Bronchial epithelial cell (primary cell): ENCODE results near the gene FAM117A. TPM values are rescaled to one million over a fixed set of nuclear protein-coding genes. Genes with fewer than 3 reads are reported as not detected.
A peak's percentile ranks its signal among the peaks of the same experiment; 100 is the strongest.

ENCODE experiments used
- DNase-seq: peaks from one replicate; pipeline ENCODE4 v3.0.0-alpha.2; 2010; ENCODE audit warnings: low read depth
- FAIRE-seq: peaks from 2 replicates; lab custom pipeline; 2011; peaks lifted over from hg19 to GRCh38; lab: Jason Lieb, UNC
- H3K27me3 ChIP-seq: 2 replicates; pipeline ENCODE4 v1.5.1; 2011; ENCODE audit warnings: low read length; ENCODE audit not compliant: control insufficient read depth, insufficient read depth
- H3K36me3 ChIP-seq: 2 replicates; pipeline ENCODE4 v1.5.1; 2011; ENCODE audit warnings: low read length; ENCODE audit not compliant: control insufficient read depth, insufficient read depth
- H3K4me3 ChIP-seq: 2 replicates; pipeline ENCODE4 v1.5.1; 2011; ENCODE audit warnings: mild to moderate bottlenecking, low read depth, low read length, control low read depth
- total RNA-seq: library from RNA; depleted of rRNA; stranded (reverse); fragments of >200 nt; gene quantifications from 2 replicates; pipeline ENCODE4 v1.2.1, GENCODE V29; 2014
- TF ChIP-seq, protein P1 (sequence below): IDR thresholded peaks from 2 replicates; pipeline ENCODE4 v1.5.1; 2011; ENCODE audit warnings: mild to moderate bottlenecking, moderate library complexity, low read length, control low read depth, inconsistent platforms; ENCODE audit not compliant: insufficient read depth, severe bottlenecking

Gene FAM117A
- total RNA-seq, 1 donor from 2014 or later: 0.53 TPM

DNA sequence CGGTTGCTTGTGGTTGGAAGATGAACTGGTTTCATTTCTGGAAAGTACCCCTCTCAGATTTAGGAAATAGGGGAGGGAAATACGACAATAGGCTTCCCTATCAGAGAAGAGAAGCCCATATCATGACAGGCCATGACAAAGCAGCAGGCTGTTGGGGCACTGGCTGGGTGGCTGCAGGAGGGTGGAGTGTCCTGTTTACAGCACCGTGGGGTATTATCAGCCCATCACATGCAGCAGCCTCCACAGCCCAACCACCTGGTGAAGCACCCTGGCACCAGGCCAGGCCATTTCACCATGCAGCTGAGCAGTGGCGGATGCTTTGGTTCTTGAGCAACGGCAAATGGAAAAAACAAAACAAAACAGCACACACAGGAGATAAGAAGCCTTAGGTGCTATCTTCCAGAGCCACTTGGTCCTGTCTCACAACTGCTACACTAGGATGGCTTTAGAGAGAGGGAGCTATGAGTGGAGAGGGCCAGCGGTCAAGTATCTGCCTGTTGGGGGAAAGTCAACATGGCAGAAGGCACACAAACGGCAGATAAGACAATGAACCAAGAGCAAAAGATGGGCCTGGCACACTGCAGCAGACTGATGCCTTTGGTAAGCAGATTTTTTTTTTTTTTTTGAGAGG is 24.2 kb downstream of the FAM117A start:
- TF ChIP-seq, protein P1, sequence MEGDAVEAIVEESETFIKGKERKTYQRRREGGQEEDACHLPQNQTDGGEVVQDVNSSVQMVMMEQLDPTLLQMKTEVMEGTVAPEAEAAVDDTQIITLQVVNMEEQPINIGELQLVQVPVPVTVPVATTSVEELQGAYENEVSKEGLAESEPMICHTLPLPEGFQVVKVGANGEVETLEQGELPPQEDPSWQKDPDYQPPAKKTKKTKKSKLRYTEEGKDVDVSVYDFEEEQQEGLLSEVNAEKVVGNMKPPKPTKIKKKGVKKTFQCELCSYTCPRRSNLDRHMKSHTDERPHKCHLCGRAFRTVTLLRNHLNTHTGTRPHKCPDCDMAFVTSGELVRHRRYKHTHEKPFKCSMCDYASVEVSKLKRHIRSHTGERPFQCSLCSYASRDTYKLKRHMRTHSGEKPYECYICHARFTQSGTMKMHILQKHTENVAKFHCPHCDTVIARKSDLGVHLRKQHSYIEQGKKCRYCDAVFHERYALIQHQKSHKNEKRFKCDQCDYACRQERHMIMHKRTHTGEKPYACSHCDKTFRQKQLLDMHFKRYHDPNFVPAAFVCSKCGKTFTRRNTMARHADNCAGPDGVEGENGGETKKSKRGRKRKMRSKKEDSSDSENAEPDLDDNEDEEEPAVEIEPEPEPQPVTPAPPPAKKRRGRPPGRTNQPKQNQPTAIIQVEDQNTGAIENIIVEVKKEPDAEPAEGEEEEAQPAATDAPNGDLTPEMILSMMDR: no peak
- H3K4me3 ChIP-seq: no peak overlapping the region

DNA sequence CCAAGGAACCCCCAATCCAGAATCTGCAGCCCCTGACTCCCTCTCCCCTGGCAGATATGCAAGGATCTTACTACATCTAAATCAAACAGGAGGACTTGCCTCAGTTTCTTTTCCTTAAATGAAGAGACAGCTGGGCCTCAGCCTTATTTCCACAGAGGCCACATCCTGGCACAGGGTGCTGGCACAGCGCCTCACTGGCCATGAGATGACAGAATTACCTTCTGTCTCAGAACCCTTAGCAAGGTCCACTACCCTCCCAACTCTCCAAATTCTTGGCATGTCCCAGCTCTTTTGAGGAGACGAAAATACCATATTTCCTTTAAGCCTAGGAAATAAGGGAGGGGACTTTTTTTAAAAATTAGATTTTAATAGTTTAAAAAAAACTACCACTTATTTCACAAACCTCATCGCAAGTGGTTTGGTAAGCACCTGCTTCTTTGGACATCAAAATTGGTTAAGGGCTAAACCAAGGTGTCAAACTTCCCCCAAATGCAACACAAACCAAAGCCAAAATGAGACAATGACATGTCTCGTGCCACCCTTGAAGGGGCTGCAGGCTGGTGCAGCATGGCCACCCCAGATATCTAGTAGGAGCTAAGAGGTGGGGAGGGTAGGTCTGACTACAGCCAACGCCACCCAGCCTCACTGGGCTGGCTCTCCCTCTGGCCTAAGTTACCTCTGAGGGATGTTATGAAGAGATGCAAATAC is 25.3 kb downstream of the FAM117A start:
- TF ChIP-seq, protein P1: no peak
- H3K4me3 ChIP-seq: no peak overlapping the region

More for the DNA sequence above, 24.2 kb downstream of the FAM117A start:
- Histone ChIP-seq H3K27me3 (no peaks in the 10 kb centered on the region), H3K36me3 (no peaks in the 10 kb centered on the region)
- no peak for FAIRE-seq
- DNase-seq: peak; percentile 49

DNA sequence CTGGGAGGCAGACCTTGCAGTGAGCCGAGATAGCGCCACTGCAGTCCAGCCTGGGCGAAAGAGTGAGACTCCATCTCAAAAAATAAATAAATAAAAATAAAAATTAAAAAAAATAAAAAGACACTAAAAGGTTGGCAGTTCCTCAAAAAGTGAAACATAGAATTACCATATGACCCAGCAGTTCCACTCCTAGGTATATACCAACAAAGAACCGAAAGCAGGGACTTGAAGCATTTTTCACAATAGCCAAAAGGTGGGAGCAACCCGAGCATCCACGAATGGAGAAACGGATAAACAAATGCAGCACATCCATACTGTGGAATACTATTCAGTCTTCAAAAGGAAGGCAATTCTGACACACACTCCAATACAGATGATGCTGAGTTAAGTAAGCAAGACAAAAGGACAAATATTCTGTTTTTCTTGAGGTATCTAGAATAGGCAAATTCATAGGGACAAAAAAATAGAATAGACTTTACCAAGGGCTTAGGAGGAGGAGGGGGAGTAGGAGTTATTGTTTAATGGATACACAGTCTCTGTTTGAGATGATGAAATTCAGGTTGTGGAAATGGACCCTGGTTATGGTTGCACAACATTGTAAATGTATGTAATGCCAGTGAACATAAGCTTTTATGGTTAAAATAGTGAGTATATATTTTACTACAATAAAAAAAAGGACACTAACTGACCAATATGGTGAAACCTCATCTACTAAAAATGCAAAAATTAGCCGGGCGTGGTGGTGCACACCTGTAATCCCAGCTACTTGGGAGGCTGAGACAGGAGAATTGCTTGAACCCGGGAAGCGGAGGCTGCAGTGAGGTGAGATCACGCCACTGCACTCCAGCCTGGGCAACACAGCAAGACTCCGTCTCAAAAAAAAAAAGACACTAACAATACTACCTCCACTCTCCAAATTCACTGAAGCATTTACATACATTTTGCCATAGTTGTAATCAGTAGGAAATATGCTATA is 29.1 kb downstream of the FAM117A start:
- DNase-seq (no peak), FAIRE-seq (no peak)
- Histone ChIP-seq H3K27me3 (no peaks in the 10 kb centered on the region), H3K36me3 (no peaks in the 10 kb centered on the region), H3K4me3 (no peak overlapping the region)
- TF ChIP-seq, protein P1: no peak

More for the DNA sequence above, 25.3 kb downstream of the FAM117A start:
- DNase-seq (no peak), FAIRE-seq (no peak)
- Histone ChIP-seq H3K27me3 (no peaks in the 10 kb centered on the region), H3K36me3 (no peaks in the 10 kb centered on the region)

DNA sequence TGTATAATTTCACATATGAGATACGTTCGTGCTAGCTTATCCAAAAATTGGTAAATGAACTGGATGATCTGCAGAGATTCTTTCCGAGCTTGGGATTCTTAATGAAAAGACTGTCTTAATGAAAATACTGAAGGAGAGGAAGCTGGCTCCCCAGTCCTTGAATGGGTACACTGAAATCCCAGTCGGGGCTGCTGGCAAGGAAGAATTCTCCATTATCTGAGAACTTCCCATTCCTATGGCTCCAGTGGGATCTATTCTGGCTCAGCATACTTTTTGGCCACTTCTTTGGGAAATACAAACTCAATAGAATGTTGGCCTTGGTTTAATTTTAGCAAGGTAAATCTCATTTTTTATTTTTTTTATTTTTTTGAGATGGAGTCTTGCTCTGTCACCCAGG is 32.5 kb downstream of the FAM117A start:
- no peak for FAIRE-seq
- Histone ChIP-seq H3K36me3 (no peaks in the 10 kb centered on the region), H3K27me3 (no peaks in the 10 kb centered on the region), H3K4me3 (no peak overlapping the region)
- no peak for DNase-seq
- TF ChIP-seq, protein P1: no peak

DNA sequence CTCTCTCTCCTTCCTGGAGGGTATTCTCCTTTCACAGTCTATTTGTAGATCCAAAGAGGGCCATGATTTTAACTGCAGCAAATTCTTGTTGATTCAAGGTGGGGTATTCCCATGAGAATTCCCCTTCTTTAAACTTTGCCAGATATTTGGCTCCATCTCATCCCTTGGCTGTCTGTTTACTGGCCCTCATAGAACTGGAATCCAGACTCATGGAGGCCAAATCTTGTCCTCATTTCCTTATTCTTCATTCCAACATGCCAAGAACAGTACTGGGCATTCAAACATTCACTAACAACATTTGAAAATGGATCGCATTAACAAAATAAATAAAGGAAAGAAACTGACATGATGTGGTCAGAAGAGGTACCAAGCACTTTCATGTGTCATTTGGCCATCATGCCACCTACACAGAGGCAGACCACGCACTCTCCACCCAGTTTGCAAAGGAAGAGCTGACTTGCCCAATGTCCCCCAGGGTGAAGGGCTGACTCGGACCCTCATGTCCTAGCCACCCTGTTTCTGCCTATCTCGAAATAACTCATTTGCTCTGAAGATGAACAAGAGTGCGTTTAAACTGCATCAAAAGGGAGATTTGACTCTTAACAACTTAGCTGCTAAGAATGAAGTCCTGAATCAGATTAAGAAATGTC is 33.0 kb downstream of the FAM117A start:
- FAIRE-seq: no peak
- DNase-seq: no peak
- H3K27me3 ChIP-seq: no peaks in the 10 kb centered on the region
- TF ChIP-seq, protein P1: no peak
- H3K4me3 ChIP-seq: no peak overlapping the region
- no peaks in the 10 kb centered on the region for H3K36me3 ChIP-seq
